Thyroid gland (tissue), 4 donors: Measurements from ENCODE around the gene LGR6.

Experiments used
- CTCF ChIP-seq, 6 experiments: fragments of 200-600 bp in 3 of 6; fragments of 450-650 bp in 3 of 6; sonication (generic) in 3 of 6; IDR thresholded peaks; one replicate each; pipeline ENCODE4 v1.5.1; 2016 to 2019; ENCODE audit warnings: antibody characterized with exemption in 6 of 6, mild to moderate bottlenecking in 2 of 6, inconsistent platforms in 1 of 6, moderate library complexity in 1 of 6
- POLR2A ChIP-seq, 2 donors: fragments of 450-650 bp; IDR thresholded peaks; one replicate each; pipeline ENCODE4 v1.6.1; 2017; ENCODE audit warnings: antibody characterized with exemption in 2 of 2, mild to moderate bottlenecking in 2 of 2, moderate library complexity in 1 of 2

DNA sequence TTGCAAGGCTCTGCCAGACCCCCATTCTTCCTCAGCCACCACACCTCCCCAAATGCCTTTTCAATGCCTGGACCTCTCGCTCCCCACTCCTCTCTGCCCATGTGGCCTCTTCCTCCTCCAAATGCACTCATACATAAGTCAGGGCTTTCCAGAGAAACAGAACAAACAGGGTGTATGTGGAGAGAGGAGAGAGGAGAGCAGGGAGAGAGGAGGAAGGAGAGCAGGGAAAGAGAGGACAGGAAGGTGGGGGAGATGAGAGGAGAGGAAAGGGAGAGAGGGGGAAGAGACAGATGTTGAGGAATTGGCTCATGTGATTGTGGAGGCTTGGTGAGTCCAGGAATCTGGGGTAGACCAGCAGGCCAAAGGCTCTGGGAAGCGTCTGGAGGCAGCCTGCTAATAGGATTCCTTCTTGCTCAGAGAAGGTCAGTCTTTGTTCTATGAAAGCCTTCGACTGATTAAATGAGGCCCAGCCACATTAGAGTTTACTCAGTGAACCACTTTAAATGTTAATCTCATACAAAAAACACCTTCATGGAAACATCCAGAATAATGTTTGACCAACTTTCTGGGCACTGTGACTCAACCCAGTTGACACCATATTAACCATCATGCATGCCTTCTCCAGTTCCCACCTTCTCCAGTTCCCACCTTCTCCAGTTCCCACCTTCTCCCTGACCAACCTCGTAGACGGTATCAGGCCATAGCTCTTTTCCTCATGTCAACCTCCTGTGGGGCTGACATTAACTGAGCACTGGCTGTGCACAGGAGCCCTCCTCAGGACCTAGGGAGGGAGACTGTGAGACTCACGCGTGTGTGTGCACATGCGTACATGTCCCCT, 11.3 kb upstream of the LGR6 start:
- TF ChIP-seq CTCF (IDR thresholded peaks at IDR 0.05): no peak
- TF ChIP-seq POLR2A (IDR thresholded peaks at IDR 0.05): no peak
